GM19035 (cell line): ENCODE measurements around the gene GPR85.
"Not testable (repeated sequence)": the region's sequence is repeated elsewhere in the genome, so short reads cannot be mapped to it uniquely, and the experiment has no call there.

Experiments used
- ATAC-seq: cut with Tn5 transposase; IDR thresholded peaks from one replicate; pipeline ENCODE4 v1.9.1; 2021; ENCODE audit not compliant: unreplicated experiment

GPR85 gene

GRCh38 chr7:113084496-113085172 is 2.0 kb downstream of the GPR85 start:
- no peak for ATAC-seq

GRCh38 chr7:113083816-113084495 is 2.7 kb downstream of the GPR85 start:
- ATAC-seq, result no peak

- ATAC-seq, result no peak
Measured at GRCh38 chr7:113083132-113083815, 3.4 kb downstream of the GPR85 start.

GRCh38 chr7:113078331-113078730 is 8.3 kb downstream of the GPR85 start:
- ATAC-seq, result no peak

GRCh38 chr7:113076703-113077102 is 9.9 kb downstream of the GPR85 start:
- no peak for ATAC-seq

GRCh38 chr7:113071465-113071864 is 15.2 kb downstream of the GPR85 start:
- ATAC-seq, result no peak

- no peak for ATAC-seq
Measured at GRCh38 chr7:113062499-113062898, 24.1 kb downstream of the GPR85 start.

- ATAC-seq, result no peak
Measured at GRCh38 chr7:113060100-113060499, 26.5 kb downstream of the GPR85 start.

- no peak for ATAC-seq
Measured at GRCh38 chr7:113054938-113055337, 31.7 kb downstream of the GPR85 start.

- ATAC-seq, result not testable (repeated sequence)
Measured at GRCh38 chr7:113054272-113054671, 32.4 kb downstream of the GPR85 start.

GRCh38 chr7:113049221-113049620 is 37.4 kb downstream of the GPR85 start:
- ATAC-seq, result not testable (repeated sequence)

GRCh38 chr7:113046453-113046852 is 40.2 kb downstream of the GPR85 start:
- ATAC-seq, result no peak

GRCh38 chr7:113045379-113045778 is 41.2 kb downstream of the GPR85 start:
- no peak for ATAC-seq

GRCh38 chr7:113044394-113044793 is 42.2 kb downstream of the GPR85 start:
- ATAC-seq, result no peak

GRCh38 chr7:113040849-113041248 is 45.8 kb downstream of the GPR85 start:
- no peak for ATAC-seq

GRCh38 chr7:113033959-113034358 is 52.7 kb downstream of the GPR85 start:
- no peak for ATAC-seq
